ENCODE data around the gene GLOD5.

Gene GLOD5

DNA sequence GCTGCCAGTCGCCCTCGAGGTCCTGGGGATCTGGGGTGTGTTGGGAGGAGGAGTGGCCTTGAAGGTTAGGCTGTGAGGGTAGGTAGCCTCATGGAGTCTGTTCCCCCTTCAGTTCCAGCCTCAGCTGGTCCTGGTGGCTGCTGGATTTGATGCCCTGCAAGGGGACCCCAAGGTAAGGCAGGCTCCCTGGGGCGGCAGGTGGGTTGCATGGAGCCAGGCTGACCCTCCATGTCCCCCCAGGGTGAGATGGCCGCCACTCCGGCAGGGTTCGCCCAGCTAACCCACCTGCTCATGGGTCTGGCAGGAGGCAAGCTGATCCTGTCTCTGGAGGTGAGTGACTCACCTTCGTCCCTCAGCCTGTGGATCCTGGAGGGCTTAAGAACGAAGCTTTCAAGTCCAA lies 53.2 kb downstream of the GLOD5 start:
- no peak overlapping the region for H3K23ac ChIP-seq (ENCODE audit: low read depth, low read length, poor library complexity)
- no peak overlapping the region for H3K14ac ChIP-seq (ENCODE audit: low read length)
- no peak overlapping the region for H2BK120ac ChIP-seq (ENCODE audit: low read depth, low read length)
- no peak overlapping the region for H3K4ac ChIP-seq (ENCODE audit: low read length)
- no peak overlapping the region for H3K9ac ChIP-seq (ENCODE audit: low read depth, low read length, poor library complexity)
- no peak overlapping the region for H4K8ac ChIP-seq (ENCODE audit: low read depth, low read length)
- no peak overlapping the region for H2AFZ ChIP-seq (ENCODE audit: low read length)
- H3K18ac ChIP-seq (ENCODE audit: low read length): no peak overlapping the region
- peaks cover 0 to 3% (median 0%) of the 10 kb centered on the region in 3 experiments for H3K27me3 ChIP-seq (ENCODE audit: control insufficient read depth in 3 of 3, insufficient read depth in 3 of 3, low read depth in 1 of 3, low read length in 3 of 3)
- H2BK12ac ChIP-seq (ENCODE audit: low read length): no peak overlapping the region
- H2BK5ac ChIP-seq (ENCODE audit: low read length): no peak overlapping the region
- no peak overlapping the region for H2AK5ac ChIP-seq (ENCODE audit: low read depth, low read length)
- no peaks in the 10 kb centered on the region for H3K4me1 ChIP-seq (ENCODE audit: control insufficient read depth in 2 of 2, insufficient read depth in 1 of 2, low read depth in 1 of 2, low read length in 2 of 2)
- H3K79me1 ChIP-seq (ENCODE audit: low read depth, low read length): no peaks in the 10 kb centered on the region
- H3K27ac ChIP-seq (replicated peaks; ENCODE audit: low read length): no peak overlapping the region
- no peak overlapping the region for H3K4me3 ChIP-seq (ENCODE audit: low read length in 2 of 2)
- H2BK15ac ChIP-seq (ENCODE audit: low read length): no peak overlapping the region
- H4K91ac ChIP-seq (ENCODE audit: low read depth, low read length, poor library complexity): no peak overlapping the region
- no peak for DNase-seq (ENCODE audit: low spot score)
- H3K4me2 ChIP-seq (ENCODE audit: insufficient read depth, low read length, poor library complexity, severe bottlenecking): no peak overlapping the region
- H3K9me3 ChIP-seq (replicated peaks in 1 of 2; ENCODE audit: control insufficient read depth in 2 of 2, insufficient read depth in 1 of 2, low read depth in 1 of 2, low read length in 2 of 2): no peaks in the 10 kb centered on the region
- peaks cover 16 to 60% of the 10 kb centered on the region in 2 donors for H3K36me3 ChIP-seq (replicated peaks in 1 of 2; ENCODE audit: control insufficient read depth in 2 of 2, insufficient read depth in 2 of 2, low read length in 2 of 2)
- WGBS, 2 donors (ENCODE audit: extremely low coverage in 2 of 2, insufficient read length in 2 of 2, insufficient replicate concordance in 1 of 2): no CpG with 5 or more reads among the region's 8 CpGs

DNA sequence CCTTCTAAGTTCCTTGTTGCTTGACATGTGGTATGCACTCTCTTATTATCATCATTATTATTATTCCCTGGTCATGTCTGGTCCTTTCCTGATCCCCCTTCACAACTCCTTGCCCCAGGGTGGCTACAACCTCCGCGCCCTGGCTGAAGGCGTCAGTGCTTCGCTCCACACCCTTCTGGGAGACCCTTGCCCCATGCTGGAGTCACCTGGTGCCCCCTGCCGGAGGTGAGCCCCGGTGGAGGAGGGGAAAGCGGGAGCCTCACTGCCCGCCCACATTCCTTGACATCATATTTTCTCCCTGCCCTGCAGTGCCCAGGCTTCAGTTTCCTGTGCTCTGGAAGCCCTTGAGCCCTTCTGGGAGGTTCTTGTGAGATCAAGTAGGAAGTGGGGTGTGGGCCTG lies 53.7 kb downstream of the GLOD5 start:
- Histone ChIP-seq H3K4ac (ENCODE audit: low read length) (no peak overlapping the region), H3K27ac (replicated peaks; ENCODE audit: low read length) (no peak overlapping the region), H3K9ac (ENCODE audit: low read depth, low read length, poor library complexity) (no peak overlapping the region), H2BK12ac (ENCODE audit: low read length) (no peak overlapping the region), H2BK15ac (ENCODE audit: low read length) (no peak overlapping the region), H3K4me2 (ENCODE audit: insufficient read depth, low read length, poor library complexity, severe bottlenecking) (no peak overlapping the region), H2AFZ (ENCODE audit: low read length) (no peak overlapping the region), H3K23ac (ENCODE audit: low read depth, low read length, poor library complexity) (no peak overlapping the region), H3K4me3 (ENCODE audit: low read length in 2 of 2) (no peak overlapping the region), H3K27me3 (ENCODE audit: control insufficient read depth in 3 of 3, insufficient read depth in 3 of 3, low read depth in 1 of 3, low read length in 3 of 3) (peaks cover 0 to 3% (median 0%) of the 10 kb centered on the region in 3 experiments), H3K36me3 (replicated peaks in 1 of 2; ENCODE audit: control insufficient read depth in 2 of 2, insufficient read depth in 2 of 2, low read length in 2 of 2) (peaks cover 16 to 60% of the 10 kb centered on the region in 2 donors), H3K14ac (ENCODE audit: low read length) (no peak overlapping the region), H2AK5ac (ENCODE audit: low read depth, low read length) (no peak overlapping the region), H4K91ac (ENCODE audit: low read depth, low read length, poor library complexity) (no peak overlapping the region), H3K9me3 (replicated peaks in 1 of 2; ENCODE audit: control insufficient read depth in 2 of 2, insufficient read depth in 1 of 2, low read depth in 1 of 2, low read length in 2 of 2) (no peaks in the 10 kb centered on the region), H4K8ac (ENCODE audit: low read depth, low read length) (no peak overlapping the region), H3K79me1 (ENCODE audit: low read depth, low read length) (no peaks in the 10 kb centered on the region), H2BK5ac (ENCODE audit: low read length) (no peak overlapping the region), H3K4me1 (ENCODE audit: control insufficient read depth in 2 of 2, insufficient read depth in 1 of 2, low read depth in 1 of 2, low read length in 2 of 2) (no peaks in the 10 kb centered on the region), H3K18ac (ENCODE audit: low read length) (no peak overlapping the region), H2BK120ac (ENCODE audit: low read depth, low read length) (no peak overlapping the region)
- no peak for DNase-seq (ENCODE audit: low spot score)
- WGBS, 2 donors (ENCODE audit: extremely low coverage in 2 of 2, insufficient read length in 2 of 2, insufficient replicate concordance in 1 of 2): no CpG with 5 or more reads among the region's 8 CpGs

DNA sequence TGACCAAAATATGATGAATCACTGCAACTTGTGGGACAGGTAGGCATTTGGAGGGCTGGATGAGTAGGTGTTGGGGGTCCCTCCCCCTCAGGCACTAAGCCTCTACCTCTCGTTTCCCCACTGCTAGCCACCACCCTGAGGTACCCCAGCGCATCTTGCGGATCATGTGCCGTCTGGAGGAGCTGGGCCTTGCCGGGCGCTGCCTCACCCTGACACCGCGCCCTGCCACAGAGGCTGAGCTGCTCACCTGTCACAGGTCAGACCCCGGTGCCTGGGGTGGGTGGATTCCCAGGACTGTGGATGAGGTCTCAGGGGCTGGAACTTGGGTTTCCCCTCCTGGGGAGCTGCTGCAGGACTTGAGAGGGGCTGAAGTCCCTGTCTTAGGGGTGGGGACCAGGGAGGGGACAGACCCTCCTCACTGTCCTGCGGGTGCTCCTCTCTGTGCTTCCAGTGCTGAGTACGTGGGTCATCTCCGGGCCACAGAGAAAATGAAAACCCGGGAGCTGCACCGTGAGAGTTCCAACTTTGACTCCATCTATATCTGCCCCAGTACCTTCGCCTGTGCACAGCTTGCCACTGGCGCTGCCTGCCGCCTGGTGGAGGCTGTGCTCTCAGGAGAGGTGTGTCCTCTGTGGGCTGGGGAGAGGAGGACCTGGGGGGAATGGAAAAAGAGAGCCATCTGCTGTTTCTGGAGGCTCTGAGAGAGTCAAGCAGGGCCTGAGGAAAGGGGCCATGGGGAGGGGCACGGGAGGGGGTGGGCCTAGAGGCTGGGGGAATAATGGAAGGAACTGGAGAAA lies 54.7 kb downstream of the GLOD5 start:
- no peak overlapping the region for H3K14ac ChIP-seq (ENCODE audit: low read length)
- H3K36me3 ChIP-seq (replicated peaks in 1 of 2; ENCODE audit: control insufficient read depth in 2 of 2, insufficient read depth in 2 of 2, low read length in 2 of 2): peaks cover 19 to 59% of the 10 kb centered on the region in 2 donors
- no peak overlapping the region for H3K4ac ChIP-seq (ENCODE audit: low read length)
- no peak overlapping the region for H3K4me3 ChIP-seq (ENCODE audit: low read length in 2 of 2)
- no peaks in the 10 kb centered on the region for H3K9me3 ChIP-seq (replicated peaks in 1 of 2; ENCODE audit: control insufficient read depth in 2 of 2, insufficient read depth in 1 of 2, low read depth in 1 of 2, low read length in 2 of 2)
- H3K23ac ChIP-seq (ENCODE audit: low read depth, low read length, poor library complexity): no peak overlapping the region
- H3K18ac ChIP-seq (ENCODE audit: low read length): no peak overlapping the region
- no peak overlapping the region for H3K9ac ChIP-seq (ENCODE audit: low read depth, low read length, poor library complexity)
- no peak overlapping the region for H2AFZ ChIP-seq (ENCODE audit: low read length)
- DNase-seq (ENCODE audit: low spot score): no peak
- no peak overlapping the region for H4K8ac ChIP-seq (ENCODE audit: low read depth, low read length)
- no peak overlapping the region for H2BK5ac ChIP-seq (ENCODE audit: low read length)
- H4K91ac ChIP-seq (ENCODE audit: low read depth, low read length, poor library complexity): no peak overlapping the region
- no peak overlapping the region for H2BK15ac ChIP-seq (ENCODE audit: low read length)
- H3K4me2 ChIP-seq (ENCODE audit: insufficient read depth, low read length, poor library complexity, severe bottlenecking): no peak overlapping the region
- no peaks in the 10 kb centered on the region for H3K4me1 ChIP-seq (ENCODE audit: control insufficient read depth in 2 of 2, insufficient read depth in 1 of 2, low read depth in 1 of 2, low read length in 2 of 2)
- WGBS, 2 donors (ENCODE audit: extremely low coverage in 2 of 2, insufficient read length in 2 of 2, insufficient replicate concordance in 1 of 2): no CpG with 5 or more reads among the region's 18 CpGs
- no peaks in the 10 kb centered on the region for H3K79me1 ChIP-seq (ENCODE audit: low read depth, low read length)
- no peak overlapping the region for H3K27ac ChIP-seq (replicated peaks; ENCODE audit: low read length)
- H2BK120ac ChIP-seq (ENCODE audit: low read depth, low read length): no peak overlapping the region
- H2AK5ac ChIP-seq (ENCODE audit: low read depth, low read length): no peak overlapping the region
- peaks cover 0 to 3% (median 0%) of the 10 kb centered on the region in 3 experiments for H3K27me3 ChIP-seq (ENCODE audit: control insufficient read depth in 3 of 3, insufficient read depth in 3 of 3, low read depth in 1 of 3, low read length in 3 of 3)
- H2BK12ac ChIP-seq (ENCODE audit: low read length): no peak overlapping the region

DNA sequence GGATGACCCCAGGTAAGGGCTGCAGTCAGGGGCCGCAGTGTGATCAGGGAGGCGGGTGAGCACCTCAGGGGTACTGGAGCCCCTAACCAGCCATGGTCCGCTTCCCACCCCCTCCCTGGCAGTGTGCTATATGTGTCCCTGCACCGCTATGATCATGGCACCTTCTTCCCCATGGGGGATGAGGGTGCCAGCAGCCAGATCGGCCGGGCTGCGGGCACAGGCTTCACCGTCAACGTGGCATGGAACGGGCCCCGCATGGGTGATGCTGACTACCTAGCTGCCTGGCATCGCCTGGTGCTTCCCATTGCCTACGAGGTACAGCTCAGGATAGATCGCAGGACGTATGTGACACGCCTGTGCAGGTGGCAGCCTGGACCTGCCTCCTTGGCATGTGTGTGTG lies 56.6 kb downstream of the GLOD5 start:
- no peak overlapping the region for H3K23ac ChIP-seq (ENCODE audit: low read depth, low read length, poor library complexity)
- no peak overlapping the region for H2BK12ac ChIP-seq (ENCODE audit: low read length)
- no peak overlapping the region for H3K4me2 ChIP-seq (ENCODE audit: insufficient read depth, low read length, poor library complexity, severe bottlenecking)
- peaks cover 0 to 3% (median 0%) of the 10 kb centered on the region in 3 experiments for H3K27me3 ChIP-seq (ENCODE audit: control insufficient read depth in 3 of 3, insufficient read depth in 3 of 3, low read depth in 1 of 3, low read length in 3 of 3)
- no peak overlapping the region for H3K4me3 ChIP-seq (ENCODE audit: low read length in 2 of 2)
- H3K9me3 ChIP-seq (replicated peaks in 1 of 2; ENCODE audit: control insufficient read depth in 2 of 2, insufficient read depth in 1 of 2, low read depth in 1 of 2, low read length in 2 of 2): no peaks in the 10 kb centered on the region
- DNase-seq (ENCODE audit: low spot score): no peak
- no CpG with 5 or more reads among the region's 16 CpGs for WGBS, 2 donors (ENCODE audit: extremely low coverage in 2 of 2, insufficient read length in 2 of 2, insufficient replicate concordance in 1 of 2)
- H4K8ac ChIP-seq (ENCODE audit: low read depth, low read length): no peak overlapping the region
- H4K91ac ChIP-seq (ENCODE audit: low read depth, low read length, poor library complexity): no peak overlapping the region
- H3K14ac ChIP-seq (ENCODE audit: low read length): no peak overlapping the region
- H2BK5ac ChIP-seq (ENCODE audit: low read length): no peak overlapping the region
- no peak overlapping the region for H3K9ac ChIP-seq (ENCODE audit: low read depth, low read length, poor library complexity)
- no peaks in the 10 kb centered on the region for H3K79me1 ChIP-seq (ENCODE audit: low read depth, low read length)
- H3K4ac ChIP-seq (ENCODE audit: low read length): no peak overlapping the region
- H3K36me3 ChIP-seq (replicated peaks in 1 of 2; ENCODE audit: control insufficient read depth in 2 of 2, insufficient read depth in 2 of 2, low read length in 2 of 2): peaks cover 19 to 71% of the 10 kb centered on the region in 2 donors
- no peak overlapping the region for H2BK15ac ChIP-seq (ENCODE audit: low read length)
- H2AFZ ChIP-seq (ENCODE audit: low read length): no peak overlapping the region
- H3K27ac ChIP-seq (replicated peaks; ENCODE audit: low read length): no peak overlapping the region
- H2BK120ac ChIP-seq (ENCODE audit: low read depth, low read length): no peak overlapping the region
- no peak overlapping the region for H3K18ac ChIP-seq (ENCODE audit: low read length)
- H3K4me1 ChIP-seq (ENCODE audit: control insufficient read depth in 2 of 2, insufficient read depth in 1 of 2, low read depth in 1 of 2, low read length in 2 of 2): no peaks in the 10 kb centered on the region
- no peak overlapping the region for H2AK5ac ChIP-seq (ENCODE audit: low read depth, low read length)
